CD4-positive, alpha-beta T cell (primary cell): Measurements from ENCODE around the gene TEX12. TPM values are rescaled to one million over a fixed set of nuclear protein-coding genes. Genes with fewer than 3 reads are reported as not detected.

Experiments
- ATAC-seq: fragments of 200-7000 bp; cut with Tn5 transposase; one replicate; pipeline ENCODE4 v1.10.0; 2022; ENCODE audit warnings: mild to moderate bottlenecking; ENCODE audit not compliant: poor library complexity
- CTCF ChIA-PET: fragments of 350-600 bp; sonication (Branson Sonifier 250); formaldehyde crosslinking; loops from one replicate; lab custom pipeline; 2021; ENCODE audit warnings: antibody characterized with exemption, inconsistent platforms; lab: Charles Lee
- POLR2A ChIA-PET: fragments of 350-600 bp; sonication (Branson Sonifier 250); formaldehyde crosslinking; loops from one replicate; lab custom pipeline; 2021; ENCODE audit warnings: antibody characterized with exemption, inconsistent platforms; lab: Charles Lee
- DNase-seq, 14 experiments: peaks; one replicate each; pipeline ENCODE4 v3.0.0-alpha.2; 2013 to 2020; ENCODE audit warnings: mixed read lengths in 2 of 14
- H3K27ac ChIP-seq, 2 donors: one replicate each; pipeline versions ENCODE4 v1.5.1 to v1.7.0; 2013; ENCODE audit warnings: low read length in 2 of 2, low read depth in 1 of 2, mild to moderate bottlenecking in 1 of 2
- H3K27me3 ChIP-seq, 2 experiments: 1 replicate in 1 of 2; 2 replicates in 1 of 2; pipeline versions ENCODE4 v1.6.1 to v1.7.0; 2013; ENCODE audit warnings: low read length in 2 of 2, control low read depth in 1 of 2, mild to moderate bottlenecking in 1 of 2, moderate library complexity in 1 of 2; ENCODE audit not compliant: insufficient read depth in 2 of 2, control insufficient read depth in 1 of 2
- H3K36me3 ChIP-seq: one replicate; pipeline ENCODE4 v1.6.1; 2013; ENCODE audit warnings: low read length, control low read depth; ENCODE audit not compliant: insufficient read depth
- H3K4me1 ChIP-seq: one replicate; pipeline ENCODE4 v1.6.1; 2013; ENCODE audit warnings: low read length, control low read depth; ENCODE audit not compliant: insufficient read depth
- H3K4me3 ChIP-seq: one replicate; pipeline ENCODE4 v1.5.1; 2013; ENCODE audit warnings: mild to moderate bottlenecking, low read length, moderate library complexity
- H3K9me3 ChIP-seq, 2 experiments: 1 replicate in 1 of 2; 2 replicates in 1 of 2; pipeline versions ENCODE4 v1.6.1 to v1.7.0; 2013; ENCODE audit warnings: low read length in 2 of 2, mild to moderate bottlenecking in 2 of 2, control low read depth in 1 of 2, moderate library complexity in 1 of 2; ENCODE audit not compliant: control insufficient read depth in 1 of 2, insufficient read depth in 1 of 2
- H3K27ac Mint-ChIP-seq: one replicate; pipeline ENCODE4 v1.8.0; 2020; ENCODE audit warnings: mixed read lengths
- H3K27me3 Mint-ChIP-seq: one replicate; pipeline ENCODE4 v1.8.0; 2021; ENCODE audit warnings: mixed read lengths
- H3K36me3 Mint-ChIP-seq: one replicate; pipeline ENCODE4 v1.8.0; 2021; ENCODE audit warnings: low read depth, mixed read lengths
- H3K4me1 Mint-ChIP-seq: one replicate; pipeline ENCODE4 v1.8.0; 2021; ENCODE audit warnings: low read depth, mixed read lengths
- H3K4me3 Mint-ChIP-seq: one replicate; pipeline ENCODE4 v1.8.0; 2020; ENCODE audit warnings: mild to moderate bottlenecking, mixed read lengths
- H3K9me3 Mint-ChIP-seq: one replicate; pipeline ENCODE4 v1.8.0; 2020; ENCODE audit warnings: mixed read lengths
- CTCF ChIP-seq: fragments of 200-600 bp; IDR thresholded peaks from one replicate; pipeline ENCODE4 v1.8.0; 2022; ENCODE audit warnings: antibody characterized with exemption, mild to moderate bottlenecking
- intact Hi-C, 2 experiments: fragments of 100-400 bp; cut with DNase I in 1 of 2; cut with micrococcal nuclease in 1 of 2; formaldehyde crosslinking; loops; one replicate each; pipeline versions ENCODE4 v1.15.1 to v1.9.0; 2023 to 2025; cut with DNase I, micrococcal nuclease
- total RNA-seq, 174 experiments: library from RNA in 2 of 174; stranded (reverse) in 2 of 174; gene quantifications; one replicate each; pipeline ENCODE4 v1.2.3 and lab custom pipeline; 2021 to 2026

The TEX12 gene
- total RNA-seq, 2 experiments from 2014 or later: 0.39 to 0.82 TPM

GRCh38 chr11:112212290-112212689, 45.1 kb downstream of the TEX12 start:
- Mint-ChIP-seq H3K9me3 (no peaks in the 10 kb centered on the region), H3K4me1 (peaks cover 10% of the 10 kb centered on the region), H3K36me3 (no peaks in the 10 kb centered on the region), H3K27me3 (no peaks in the 10 kb centered on the region), H3K27ac (no peak overlapping the region), H3K4me3 (no peak overlapping the region)
- intact Hi-C loops: loop anchor here in 1 of 2 experiments (10.0 kb wide), 1 partner anchor 1323 kb away; no protein-coding TSS in a partner anchor
- no peak overlapping the region for H3K27ac ChIP-seq
- DNase-seq: no peak
- POLR2A ChIA-PET: interaction anchor here (1.2 kb wide), 1 partner anchor 9 kb away, joined by 4 read pairs; no protein-coding TSS in a partner anchor
- H3K9me3 ChIP-seq: no peaks in the 10 kb centered on the region
- TF ChIP-seq CTCF: no peak
- H3K27me3 ChIP-seq: no peaks in the 10 kb centered on the region
- no peak for ATAC-seq
- no peaks in the 10 kb centered on the region for H3K36me3 ChIP-seq
- H3K4me1 ChIP-seq: peaks cover 3% of the 10 kb centered on the region
- no peak overlapping the region for H3K4me3 ChIP-seq
- CTCF ChIA-PET: interaction anchor here (0.7 kb wide), 1 partner anchor 426 kb away, joined by 5 read pairs; no protein-coding TSS in a partner anchor

GRCh38 chr11:112212710-112213109, 45.5 kb downstream of the TEX12 start:
- Mint-ChIP-seq H3K4me1 (peaks cover 10% of the 10 kb centered on the region), H3K36me3 (no peaks in the 10 kb centered on the region), H3K4me3 (no peak overlapping the region), H3K9me3 (no peaks in the 10 kb centered on the region), H3K27me3 (no peaks in the 10 kb centered on the region), H3K27ac (no peak overlapping the region)
- ChIA-PET CTCF (interaction anchor here (0.7 kb wide), 1 partner anchor 426 kb away, joined by 5 read pairs; no protein-coding TSS in a partner anchor), POLR2A (interaction anchor here (1.2 kb wide), 1 partner anchor 10 kb away, joined by 4 read pairs; no protein-coding TSS in a partner anchor)
- intact Hi-C loops: loop anchor here in 1 of 2 experiments (10.0 kb wide), 1 partner anchor 1322 kb away; no protein-coding TSS in a partner anchor
- Histone ChIP-seq H3K27ac (no peak overlapping the region), H3K36me3 (no peaks in the 10 kb centered on the region), H3K9me3 (no peaks in the 10 kb centered on the region), H3K4me1 (peaks cover 3% of the 10 kb centered on the region), H3K4me3 (no peak overlapping the region), H3K27me3 (no peaks in the 10 kb centered on the region)
- ATAC-seq: no peak
- TF ChIP-seq CTCF: no peak
- DNase-seq: no peak

DNA sequence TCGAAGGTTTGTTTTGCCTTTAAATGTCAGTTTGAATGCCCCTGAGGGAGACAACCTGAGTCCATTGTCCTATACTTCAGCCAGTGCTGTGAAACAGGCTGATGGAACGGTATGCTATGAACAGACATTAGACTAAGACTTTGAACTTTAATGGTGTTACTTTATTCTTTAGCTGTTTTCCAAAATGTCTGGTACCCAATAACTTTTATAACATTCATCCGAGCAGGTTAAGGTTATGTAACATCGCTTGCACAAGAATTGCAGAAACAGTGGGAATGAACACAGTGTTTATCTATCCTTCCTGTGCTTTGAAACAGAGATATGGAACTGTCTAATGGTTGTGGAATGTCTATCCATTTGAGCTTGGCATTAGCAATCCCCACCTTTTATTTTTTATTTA, 46.6 kb downstream of the TEX12 start:
- CTCF ChIA-PET: no interaction called here

More for the DNA sequence above, 46.6 kb downstream of the TEX12 start:
- Histone ChIP-seq H3K9me3 (no peaks in the 10 kb centered on the region), H3K27ac (no peak overlapping the region), H3K36me3 (no peaks in the 10 kb centered on the region), H3K27me3 (no peaks in the 10 kb centered on the region), H3K4me1 (peaks cover 3% of the 10 kb centered on the region), H3K4me3 (no peak overlapping the region)
- Mint-ChIP-seq H3K4me3 (no peak overlapping the region), H3K27ac (no peak overlapping the region), H3K4me1 (peaks cover 10% of the 10 kb centered on the region), H3K9me3 (no peaks in the 10 kb centered on the region), H3K27me3 (no peaks in the 10 kb centered on the region), H3K36me3 (no peaks in the 10 kb centered on the region)
- intact Hi-C loops: loop anchor here in 1 of 2 experiments (10.0 kb wide), 1 partner anchor 1321 kb away; no protein-coding TSS in a partner anchor
- no peak for TF ChIP-seq CTCF
- ATAC-seq: no peak
- no peak for DNase-seq
- POLR2A ChIA-PET: no interaction called here
